HepG2 (cell line): Measurements from ENCODE around the gene PEX11G. TPM values are rescaled to one million over a fixed set of nuclear protein-coding genes. Genes with fewer than 3 reads are reported as not detected.

Experiments
- ARID2 ChIP-seq: sonication (generic); formaldehyde crosslinking; IDR thresholded peaks from 2 replicates; pipeline ENCODE4 v1.8.1; 2022; ENCODE audit warnings: mild to moderate bottlenecking, missing genetic modification reagents, borderline replicate concordance
- BRD4 ChIP-seq: sonication (generic); formaldehyde crosslinking; IDR thresholded peaks from 2 replicates; pipeline ENCODE4 v1.4.0; 2020; ENCODE audit warnings: missing genetic modification reagents
- HCFC1 ChIP-seq: fragments of 150-350 bp; IDR thresholded peaks from 2 replicates; pipeline ENCODE4 v1.6.1; 2014; ENCODE audit warnings: low read depth, low read length
- KDM2A ChIP-seq: sonication (generic); formaldehyde crosslinking; IDR thresholded peaks from 2 replicates; pipeline ENCODE4 v1.4.0; 2020; ENCODE audit warnings: low read depth, missing genetic modification reagents, borderline replicate concordance
- KLF16 ChIP-seq, 2 experiments: sonication (generic) in 1 of 2; formaldehyde crosslinking in 1 of 2; IDR thresholded peaks; 2 replicates each; pipeline versions ENCODE4 v1.6.1 to v1.8.0; 2016 to 2023; ENCODE audit warnings: missing genetic modification reagents in 2 of 2, missing compliant biosample characterization in 1 of 2
- MXD4 ChIP-seq: IDR thresholded peaks from 2 replicates; pipeline ENCODE4 v1.6.1; 2016; ENCODE audit warnings: mild to moderate bottlenecking, missing biosample characterization, missing genetic modification reagents
- NFYC ChIP-seq: IDR thresholded peaks from 2 replicates; pipeline ENCODE4 v1.6.1; 2016; ENCODE audit warnings: missing genetic modification reagents, missing compliant biosample characterization
- SOX5 ChIP-seq: IDR thresholded peaks from 2 replicates; pipeline ENCODE4 v1.6.1; 2016; ENCODE audit warnings: borderline replicate concordance
- SPEN ChIP-seq: sonication (generic); formaldehyde crosslinking; IDR thresholded peaks from 2 replicates; pipeline ENCODE4 v1.5.1; 2020; ENCODE audit warnings: low read depth, mild to moderate bottlenecking, missing genetic modification reagents
- SUZ12 ChIP-seq: fragments of 150-350 bp; IDR thresholded peaks from 2 replicates; pipeline ENCODE4 v1.6.1; 2014; ENCODE audit warnings: low read depth, low read length
- THAP11 ChIP-seq: IDR thresholded peaks from 2 replicates; pipeline ENCODE4 v1.6.1; 2016; ENCODE audit warnings: missing biosample characterization, missing genetic modification reagents
- THAP7 ChIP-seq: sonication (generic); formaldehyde crosslinking; IDR thresholded peaks from 2 replicates; pipeline ENCODE4 v1.8.1; 2023; ENCODE audit warnings: mild to moderate bottlenecking, missing genetic modification reagents
- YEATS4 ChIP-seq: sonication (generic); formaldehyde crosslinking; IDR thresholded peaks from 2 replicates; pipeline ENCODE4 v1.4.0; 2020; ENCODE audit warnings: missing genetic modification reagents, borderline replicate concordance
- YY1 ChIP-seq: IDR thresholded peaks from 2 replicates; pipeline ENCODE4 v1.6.1; 2011; ENCODE audit warnings: low read length, low read depth, moderate library complexity, mild to moderate bottlenecking; ENCODE audit not compliant: insufficient read depth, insufficient replicate concordance
- ZNF281 ChIP-seq: sonication (generic); formaldehyde crosslinking; IDR thresholded peaks from 2 replicates; pipeline ENCODE4 v1.4.0; 2020; ENCODE audit warnings: missing genetic modification reagents, borderline replicate concordance
- ZNF329 ChIP-seq: sonication (generic); formaldehyde crosslinking; IDR thresholded peaks from 2 replicates; pipeline ENCODE4 v1.9.0; 2021; ENCODE audit warnings: low read depth, mild to moderate bottlenecking, missing genetic modification reagents
- ZNF44 ChIP-seq: sonication (generic); formaldehyde crosslinking; IDR thresholded peaks from 2 replicates; pipeline ENCODE4 v1.5.1; 2020; ENCODE audit warnings: mild to moderate bottlenecking, missing genetic modification reagents
- polyA plus RNA-seq, 8 experiments: library from polyadenylated mRNA; depleted of rRNA in 3 of 8; stranded (reverse) in 7 of 8; unstranded in 1 of 8; fragments of >200 nt; fragmentation: Illumina TruSeq in 4 of 8; extraction: Trizol in 4 of 8; gene quantifications; 2 replicates each; pipeline versions ENCODE4 v1.2.1 to v1.2.3, GENCODE V29; 2011 to 2016; ENCODE audit warnings: low read depth in 4 of 8, missing spikeins in 1 of 8, mixed read lengths in 1 of 8; ENCODE audit not compliant: insufficient read depth in 1 of 8
- total RNA-seq, 5 experiments: library from RNA; depleted of rRNA; stranded (reverse); fragments of >200 nt; fragmentation: Illumina TruSeq; extraction: Trizol; gene quantifications; 2 replicates each; pipeline ENCODE4 v1.2.3, GENCODE V29; 2016; ENCODE audit warnings: low read depth in 1 of 5
- TF ChIP-seq, protein P1 (sequence below): sonication (generic); formaldehyde crosslinking; IDR thresholded peaks from 2 replicates; pipeline ENCODE4 v1.5.1; 2020; ENCODE audit warnings: mild to moderate bottlenecking, missing genetic modification reagents
- TF ChIP-seq, protein P2 (sequence below), 2 experiments: sonication (generic) in 1 of 2; formaldehyde crosslinking in 1 of 2; IDR thresholded peaks; 2 replicates each; pipeline versions ENCODE4 v1.4.0 to v1.6.1; 2018 to 2020; ENCODE audit warnings: missing genetic modification reagents in 2 of 2, borderline replicate concordance in 1 of 2, low read depth in 1 of 2, mild to moderate bottlenecking in 1 of 2, missing biosample characterization in 1 of 2
- TF ChIP-seq, protein P3 (sequence below): sonication (generic); formaldehyde crosslinking; IDR thresholded peaks from 2 replicates; pipeline ENCODE4 v1.8.1; 2023; ENCODE audit warnings: missing genetic modification reagents, mild to moderate bottlenecking, borderline replicate concordance

Gene PEX11G
- total and polyA plus RNA-seq, 2 of the 13 experiments (the other 11 are each of a cell fraction or from before 2014, with no cell fraction given): not detected

- TF ChIP-seq THAP7 (peak; percentile 43; the same call in 1 of the 2 replicates), SPEN (CRISPR knock-in tag) (peak; percentile 39; the same call in 1 of the 2 replicates), ZNF281 (CRISPR knock-in tag) (peak; percentile 46; the same call in 1 of the 2 replicates), HCFC1 (peak; percentile 83), ZNF44 (CRISPR knock-in tag) (no peak), NFYC (no peak), THAP11 (CRISPR knock-in tag) (peak; percentile 96), BRD4 (CRISPR knock-in tag) (no peak), SUZ12 (peak; percentile 40; the same call in 1 of the 2 replicates), SOX5 (CRISPR knock-in tag) (peak; percentile 49; the same call in 1 of the 2 replicates), YY1 (peak; percentile 95), KDM2A (CRISPR knock-in tag) (peak; percentile 43; the same call in 1 of the 2 replicates), KLF16 (CRISPR knock-in tag; IDR thresholded peaks at IDR 0.05) (peak in 1 of 2 experiments; percentile 38; a peak in 1 of 4 replicates), MXD4 (CRISPR knock-in tag) (0 out of 2 replicates have a peak, but pooled peaks have one; percentile 27), YEATS4 (CRISPR knock-in tag) (peak; percentile 21; the same call in 1 of the 2 replicates), ZNF329 (CRISPR knock-in tag) (0 out of 2 replicates have a peak, but pooled peaks have one; percentile 19), ARID2 (CRISPR knock-in tag) (no peak)
- TF ChIP-seq, protein P1, sequence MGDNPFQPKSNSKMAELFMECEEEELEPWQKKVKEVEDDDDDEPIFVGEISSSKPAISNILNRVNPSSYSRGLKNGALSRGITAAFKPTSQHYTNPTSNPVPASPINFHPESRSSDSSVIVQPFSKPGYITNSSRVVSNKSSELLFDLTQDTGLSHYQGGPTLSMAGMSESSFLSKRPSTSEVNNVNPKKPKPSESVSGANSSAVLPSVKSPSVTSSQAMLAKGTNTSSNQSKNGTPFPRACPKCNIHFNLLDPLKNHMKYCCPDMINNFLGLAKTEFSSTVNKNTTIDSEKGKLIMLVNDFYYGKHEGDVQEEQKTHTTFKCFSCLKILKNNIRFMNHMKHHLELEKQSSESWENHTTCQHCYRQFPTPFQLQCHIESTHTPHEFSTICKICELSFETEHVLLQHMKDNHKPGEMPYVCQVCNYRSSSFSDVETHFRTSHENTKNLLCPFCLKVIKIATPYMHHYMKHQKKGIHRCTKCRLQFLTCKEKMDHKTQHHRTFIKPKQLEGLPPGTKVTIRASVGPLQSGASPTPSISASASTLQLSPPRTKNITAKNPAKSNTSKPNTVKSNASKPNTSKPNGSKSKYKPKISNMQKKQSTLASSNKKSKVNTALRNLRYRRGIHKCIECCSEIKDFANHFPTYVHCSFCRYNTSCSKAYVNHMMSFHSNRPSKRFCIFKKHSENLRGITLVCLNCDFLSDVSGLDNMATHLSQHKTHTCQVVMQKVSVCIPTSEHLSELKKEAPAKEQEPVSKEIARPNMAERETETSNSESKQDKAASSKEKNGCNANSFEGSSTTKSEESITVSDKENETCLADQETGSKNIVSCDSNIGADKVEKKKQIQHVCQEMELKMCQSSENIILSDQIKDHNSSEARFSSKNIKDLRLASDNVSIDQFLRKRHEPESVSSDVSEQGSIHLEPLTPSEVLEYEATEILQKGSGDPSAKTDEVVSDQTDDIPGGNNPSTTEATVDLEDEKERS (CRISPR knock-in tag): no peak
- TF ChIP-seq, protein P2, sequence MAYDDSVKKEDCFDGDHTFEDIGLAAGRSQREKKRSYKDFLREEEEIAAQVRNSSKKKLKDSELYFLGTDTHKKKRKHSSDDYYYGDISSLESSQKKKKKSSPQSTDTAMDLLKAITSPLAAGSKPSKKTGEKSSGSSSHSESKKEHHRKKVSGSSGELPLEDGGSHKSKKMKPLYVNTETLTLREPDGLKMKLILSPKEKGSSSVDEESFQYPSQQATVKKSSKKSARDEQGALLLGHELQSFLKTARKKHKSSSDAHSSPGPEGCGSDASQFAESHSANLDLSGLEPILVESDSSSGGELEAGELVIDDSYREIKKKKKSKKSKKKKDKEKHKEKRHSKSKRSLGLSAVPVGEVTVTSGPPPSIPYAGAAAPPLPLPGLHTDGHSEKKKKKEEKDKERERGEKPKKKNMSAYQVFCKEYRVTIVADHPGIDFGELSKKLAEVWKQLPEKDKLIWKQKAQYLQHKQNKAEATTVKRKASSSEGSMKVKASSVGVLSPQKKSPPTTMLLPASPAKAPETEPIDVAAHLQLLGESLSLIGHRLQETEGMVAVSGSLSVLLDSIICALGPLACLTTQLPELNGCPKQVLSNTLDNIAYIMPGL (CRISPR knock-in tag; IDR thresholded peaks at IDR 0.05; ENCODE audit: borderline replicate concordance in 1 of 2, low read depth in 1 of 2): 0 out of 4 replicates have a peak, but pooled peaks of 1 of the 2 experiments have one; percentile 0
- TF ChIP-seq, protein P3, sequence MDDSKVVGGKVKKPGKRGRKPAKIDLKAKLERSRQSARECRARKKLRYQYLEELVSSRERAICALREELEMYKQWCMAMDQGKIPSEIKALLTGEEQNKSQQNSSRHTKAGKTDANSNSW (CRISPR knock-in tag): no peak
These were observed 26.9 kb upstream of the PEX11G start, which contains the start of gene ZNF358 (continued) for GRCh38 chr19:7515645-7516151.
